Endothelial cell of umbilical vein (primary cell): Measurements from ENCODE around the gene ACOT7. TPM values are rescaled to one million over a fixed set of nuclear protein-coding genes. Genes with fewer than 3 reads are reported as not detected.
A peak's percentile ranks its signal among the peaks of the same experiment; 100 is the strongest.

ENCODE experiments used
- BruUV-seq: library from RNA; stranded (reverse); fragments of 400-500 nt; replicated peaks from 2 replicates; lab custom pipeline; 2021; lab: Mats Ljungman, UMichigan
- CTCF ChIA-PET: fragments of 300-600, 350-600 bp; sonication (Branson Sonifier 250); formaldehyde crosslinking; loops from one replicate; lab custom pipeline; 2021; ENCODE audit warnings: antibody characterized with exemption, inconsistent platforms; lab: Charles Lee
- POLR2A ChIA-PET: fragments of 300-600, 350-600 bp; sonication (Branson Sonifier 250); formaldehyde crosslinking; loops from one replicate; lab custom pipeline; 2021; ENCODE audit warnings: antibody characterized with exemption, inconsistent platforms; lab: Charles Lee
- DNase-seq: peaks from one replicate; pipeline ENCODE4 v3.0.0-alpha.2; 2011; ENCODE audit warnings: low read depth, low spot score
- FAIRE-seq: peaks from 2 replicates; lab custom pipeline; 2011; peaks lifted over from hg19 to GRCh38; lab: Jason Lieb, UNC
- H2AFZ ChIP-seq: 2 replicates; pipeline ENCODE4 v1.6.0; 2012; ENCODE audit warnings: low read depth, low read length, control low read depth, inconsistent platforms
- H3K27ac ChIP-seq: 2 replicates; pipeline ENCODE4 v1.5.1; 2011; ENCODE audit warnings: low read depth, mild to moderate bottlenecking, control low read depth, low read length, moderate library complexity; ENCODE audit not compliant: insufficient read depth
- H3K27me3 ChIP-seq, 2 experiments: 2 replicates each; pipeline versions ENCODE4 v1.6.0 to v1.6.1; 2011; ENCODE audit warnings: low read length in 2 of 2, mixed read lengths in 1 of 2; ENCODE audit not compliant: control insufficient read depth in 2 of 2, insufficient read depth in 2 of 2
- H3K36me3 ChIP-seq, 2 experiments: 2 replicates in 1 of 2; 3 replicates in 1 of 2; pipeline ENCODE4 v1.5.1; 2011; ENCODE audit warnings: low read length in 2 of 2, mild to moderate bottlenecking in 1 of 2, moderate library complexity in 1 of 2; ENCODE audit not compliant: control insufficient read depth in 2 of 2, insufficient read depth in 2 of 2; ENCODE audit errors: extremely low read depth in 1 of 2
- H3K4me1 ChIP-seq: 3 replicates; pipeline ENCODE4 v1.5.1; 2011; ENCODE audit warnings: mild to moderate bottlenecking, low read length; ENCODE audit not compliant: control insufficient read depth, insufficient read depth; ENCODE audit errors: extremely low read depth
- H3K4me2 ChIP-seq: 2 replicates; pipeline ENCODE4 v1.6.1; 2011; ENCODE audit warnings: low read length, control low read depth, mixed read lengths; ENCODE audit not compliant: insufficient read depth
- H3K4me3 ChIP-seq, 3 experiments: fragments of 200-600 bp in 1 of 3; sonication (generic), shearing (Covaris generic) in 1 of 3; replicated peaks in 1 of 3; 2 replicates each; pipeline ENCODE4 v1.5.1; 2011 to 2016; ENCODE audit warnings: control low read depth in 3 of 3, low read length in 3 of 3, mild to moderate bottlenecking in 2 of 3, inconsistent platforms in 1 of 3, low read depth in 1 of 3, moderate library complexity in 1 of 3; ENCODE audit not compliant: insufficient read depth in 1 of 3
- H3K79me2 ChIP-seq: 2 replicates; pipeline ENCODE4 v1.6.0; 2012; ENCODE audit warnings: low read length, inconsistent platforms; ENCODE audit not compliant: control insufficient read depth, insufficient read depth
- H3K9ac ChIP-seq: replicated peaks from 2 replicates; pipeline ENCODE3; 2011; ENCODE audit warnings: low read length, control low read depth; ENCODE audit not compliant: insufficient read depth; ENCODE audit errors: extremely low read depth
- H3K9me1 ChIP-seq: replicated peaks from 3 replicates; pipeline ENCODE4 v1.6.0; 2011; ENCODE audit warnings: mild to moderate bottlenecking, low read length; ENCODE audit not compliant: control insufficient read depth, insufficient read depth; ENCODE audit errors: extremely low read depth
- H3K9me3 ChIP-seq: replicated peaks from 2 replicates; pipeline ENCODE4 v1.5.1; 2012; ENCODE audit warnings: low read length, inconsistent platforms; ENCODE audit not compliant: control insufficient read depth, insufficient read depth
- H4K20me1 ChIP-seq: replicated peaks from 2 replicates; pipeline ENCODE3; 2011; ENCODE audit warnings: mild to moderate bottlenecking, low read length; ENCODE audit not compliant: control insufficient read depth, insufficient read depth; ENCODE audit errors: extremely low read depth
- EZH2 ChIP-seq: IDR thresholded peaks from 2 replicates; pipeline ENCODE4 v1.6.1; 2012; ENCODE audit warnings: borderline replicate concordance, low read depth, mild to moderate bottlenecking, moderate library complexity, low read length, inconsistent platforms; ENCODE audit not compliant: severe bottlenecking
- FOS ChIP-seq: IDR thresholded peaks from 2 replicates; pipeline ENCODE4 v1.6.1; 2011; ENCODE audit warnings: mild to moderate bottlenecking, low read length, moderate library complexity, borderline replicate concordance; ENCODE audit not compliant: insufficient read depth
- GATA2 ChIP-seq: IDR thresholded peaks from 2 replicates; pipeline ENCODE4 v1.7.0; 2011; ENCODE audit warnings: low read depth, mild to moderate bottlenecking, moderate library complexity, mixed read lengths, low read length; ENCODE audit not compliant: insufficient read length, insufficient read depth
- JUN ChIP-seq: IDR thresholded peaks from 2 replicates; pipeline ENCODE4 v1.6.1; 2011; ENCODE audit warnings: borderline replicate concordance, low read depth; ENCODE audit not compliant: insufficient read length, insufficient read depth
- MAX ChIP-seq: IDR thresholded peaks from 2 replicates; pipeline ENCODE4 v1.6.1; 2011; ENCODE audit not compliant: insufficient read depth, insufficient read length
- MYC ChIP-seq: IDR thresholded peaks from one replicate; pipeline ENCODE4 v1.6.1; 2011; ENCODE audit warnings: mild to moderate bottlenecking, low read depth, low read length
- POLR2A ChIP-seq: IDR thresholded peaks from 2 replicates; pipeline ENCODE4 v1.6.1; 2012; ENCODE audit warnings: low read depth, mild to moderate bottlenecking, control low read depth, low read length
- POLR2AphosphoS5 ChIP-seq: IDR thresholded peaks from 2 replicates; pipeline ENCODE4 v1.6.1; 2012; ENCODE audit warnings: low read depth, mild to moderate bottlenecking, control low read depth, low read length, moderate library complexity; ENCODE audit not compliant: insufficient read depth
- dilution Hi-C: fragments of 300-500 bp; cut with MboI; formaldehyde crosslinking; loops from one replicate; pipeline ENCODE4 v1.15.0; 2019; ENCODE audit warnings: low sequenced_read_pairs; ENCODE audit not compliant: extremely low pct_ligation_motif_present
- intact Hi-C: fragments of 100-400 bp; cut with micrococcal nuclease; formaldehyde crosslinking; loops from one replicate; pipeline ENCODE4 v1.10.0; 2022
- polyA plus RNA-seq, 4 experiments: library from polyadenylated mRNA; depleted of rRNA in 3 of 4; stranded (reverse) in 3 of 4; unstranded in 1 of 4; fragments of >200 nt; gene quantifications; 2 replicates each; pipeline versions ENCODE4 v1.2.1 to v1.2.3, GENCODE V29; 2011 to 2012; ENCODE audit warnings: missing spikeins in 1 of 4
- total RNA-seq: library from RNA; stranded (reverse); gene quantifications from 2 replicates; pipeline ENCODE4 v1.2.3, GENCODE V29; 2021
- TF ChIP-seq, protein P1 (sequence below), 2 donors: IDR thresholded peaks; 1 replicate in 1 of 2; 2 replicates in 1 of 2; pipeline ENCODE4 v1.5.1; 2011; ENCODE audit warnings: low read length in 2 of 2, mild to moderate bottlenecking in 2 of 2, moderate library complexity in 2 of 2, control low read depth in 1 of 2, inconsistent platforms in 1 of 2, low read depth in 1 of 2; ENCODE audit not compliant: insufficient read depth in 1 of 2; ENCODE audit errors: extremely low read depth in 1 of 2

Gene ACOT7
- total and polyA plus RNA-seq, 2 donors (not counting 3 experiments of a cell fraction or from before 2014, with no cell fraction given), result 69.4 to 105 TPM

DNA sequence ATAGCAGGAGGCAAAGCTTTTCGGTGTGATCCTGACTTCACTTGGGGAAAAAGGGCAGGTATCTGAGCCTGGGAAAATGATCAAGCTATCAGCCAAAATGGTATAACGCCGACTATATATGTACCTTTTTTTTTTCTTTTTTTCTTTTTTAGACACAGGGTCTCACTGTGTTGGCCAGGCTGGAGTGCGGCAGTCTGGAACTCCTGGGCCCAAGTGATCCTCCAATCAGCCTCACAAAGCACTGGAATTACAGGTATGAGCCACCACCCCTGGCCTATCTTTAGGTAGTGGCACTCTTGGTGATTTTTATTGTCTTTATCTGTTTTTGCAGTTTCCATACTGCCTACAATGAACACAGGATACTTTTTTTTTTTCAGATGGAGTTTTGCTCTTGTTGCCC is 156.5 kb downstream of the ACOT7 start:
- FAIRE-seq (no peak), DNase-seq (no peak)
- dilution Hi-C loops (no loop called here), intact Hi-C loops (loop anchor here (5.0 kb wide), 1 partner anchor 185 kb away; the partner anchor contains the start of gene ESPN)
- H3K9me3 ChIP-seq, result no peaks in the 10 kb centered on the region
- BruUV-seq, result no TSS peak
- H3K27ac ChIP-seq, result no peak overlapping the region
- CTCF ChIA-PET, result interaction anchor here (2.9 kb wide), 1 partner anchor 8 kb away, joined by 30 read pairs; no protein-coding TSS in a partner anchor
- H3K4me2 ChIP-seq, result no peak overlapping the region
- TF ChIP-seq MAX (no peak), EZH2 (no peak), GATA2 (no peak), JUN (no peak)
- no peaks in the 10 kb centered on the region for H4K20me1 ChIP-seq
- H2AFZ ChIP-seq, result no peak overlapping the region
- POLR2A ChIA-PET, result no interaction called here
- no peak overlapping the region for H3K4me3 ChIP-seq
- no peaks in the 10 kb centered on the region for H3K9me1 ChIP-seq
- H3K79me2 ChIP-seq, result peaks cover 22% of the 10 kb centered on the region
- H3K36me3 ChIP-seq, result peaks cover 2% of the 10 kb centered on the region in 2 experiments
- H3K4me1 ChIP-seq, result peaks cover 11% of the 10 kb centered on the region
- H3K27me3 ChIP-seq, result peaks cover 21 to 26% of the 10 kb centered on the region in 2 experiments
- no peak overlapping the region for H3K9ac ChIP-seq

DNA sequence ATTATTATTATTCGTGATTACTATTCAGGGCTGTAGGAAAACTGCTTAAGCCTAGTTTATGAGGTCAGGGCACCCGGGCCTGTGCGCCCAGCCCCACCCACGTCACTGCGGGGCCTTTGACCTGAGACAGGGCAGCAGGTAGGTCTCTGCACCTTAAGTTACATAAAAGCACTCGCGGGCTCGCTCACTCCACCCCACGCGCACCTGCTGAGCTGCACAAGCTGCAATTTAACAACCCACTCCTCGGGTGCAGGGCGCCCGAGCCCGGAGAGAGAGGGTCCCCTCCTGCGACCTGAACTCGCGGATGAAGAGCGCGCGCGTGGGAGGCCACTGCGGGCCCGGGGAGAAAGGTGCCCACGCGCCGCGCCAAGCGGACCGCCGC is 158.3 kb downstream of the ACOT7 start:
- dilution Hi-C loops, result no loop called here
- H4K20me1 ChIP-seq, result no peaks in the 10 kb centered on the region
- TF ChIP-seq JUN (no peak), POLR2AphosphoS5 (no peak), POLR2A (no peak), GATA2 (no peak), FOS (no peak), MAX (no peak), EZH2 (no peak), MYC (no peak)
- TF ChIP-seq, protein P1, sequence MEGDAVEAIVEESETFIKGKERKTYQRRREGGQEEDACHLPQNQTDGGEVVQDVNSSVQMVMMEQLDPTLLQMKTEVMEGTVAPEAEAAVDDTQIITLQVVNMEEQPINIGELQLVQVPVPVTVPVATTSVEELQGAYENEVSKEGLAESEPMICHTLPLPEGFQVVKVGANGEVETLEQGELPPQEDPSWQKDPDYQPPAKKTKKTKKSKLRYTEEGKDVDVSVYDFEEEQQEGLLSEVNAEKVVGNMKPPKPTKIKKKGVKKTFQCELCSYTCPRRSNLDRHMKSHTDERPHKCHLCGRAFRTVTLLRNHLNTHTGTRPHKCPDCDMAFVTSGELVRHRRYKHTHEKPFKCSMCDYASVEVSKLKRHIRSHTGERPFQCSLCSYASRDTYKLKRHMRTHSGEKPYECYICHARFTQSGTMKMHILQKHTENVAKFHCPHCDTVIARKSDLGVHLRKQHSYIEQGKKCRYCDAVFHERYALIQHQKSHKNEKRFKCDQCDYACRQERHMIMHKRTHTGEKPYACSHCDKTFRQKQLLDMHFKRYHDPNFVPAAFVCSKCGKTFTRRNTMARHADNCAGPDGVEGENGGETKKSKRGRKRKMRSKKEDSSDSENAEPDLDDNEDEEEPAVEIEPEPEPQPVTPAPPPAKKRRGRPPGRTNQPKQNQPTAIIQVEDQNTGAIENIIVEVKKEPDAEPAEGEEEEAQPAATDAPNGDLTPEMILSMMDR (IDR thresholded peaks at IDR 0.05; ENCODE audit: extremely low read depth in 1 of 2, insufficient read depth in 1 of 2, low read depth in 1 of 2, low read length in 2 of 2), result no peak
- peak overlapping the region; percentile 6 for H3K27ac ChIP-seq
- H3K9me1 ChIP-seq, result no peaks in the 10 kb centered on the region
- peak overlapping the region; percentile 82 for H3K4me2 ChIP-seq
- H3K9ac ChIP-seq, result peak overlapping the region; percentile 73
- H3K4me3 ChIP-seq, result peak overlapping the region; percentile 66 to 80 (median 68)
- H3K36me3 ChIP-seq, result peaks cover 2 to 7% of the 10 kb centered on the region in 2 experiments
- H3K79me2 ChIP-seq, result peaks cover 22% of the 10 kb centered on the region
- FAIRE-seq, result no peak
- BruUV-seq, result no TSS peak
- no peaks in the 10 kb centered on the region for H3K9me3 ChIP-seq
- peaks cover 8 to 9% of the 10 kb centered on the region in 2 experiments for H3K27me3 ChIP-seq
- CTCF ChIA-PET, result interaction anchor here (1.3 to 2.9 kb wide), 6 partner anchors 10 to 201 kb away, joined by 3 to 30 read pairs (median 6); partner anchors contain the start of genes RNF207 and RPL22
- intact Hi-C loops, result loop anchor here (1.0 to 5.0 kb wide), 2 partner anchors 30 to 187 kb away; partner anchors contain the start of gene ESPN
- peak overlapping the region; percentile 55 for H2AFZ ChIP-seq
- POLR2A ChIA-PET, result no interaction called here
- peaks cover 11% of the 10 kb centered on the region for H3K4me1 ChIP-seq
- DNase-seq, result no peak
